HCT116 (cell line): Measurements from ENCODE around the gene WDPCP. TPM values are rescaled to one million over a fixed set of nuclear protein-coding genes. Genes with fewer than 3 reads are reported as not detected.
A peak's percentile ranks its signal among the peaks of the same experiment; 100 is the strongest.

ENCODE experiments used
- ATAC-seq: fragments of 200-7000 bp; cut with Tn5 transposase; 2 replicates; pipeline ENCODE4 v1.9.1; 2020; ENCODE audit warnings: mild to moderate bottlenecking, moderate library complexity
- BruUV-seq: library from RNA; stranded (reverse); fragments of 400-500 nt; replicated peaks from 2 replicates; lab custom pipeline; 2021; lab: Mats Ljungman, UMichigan
- CTCF ChIA-PET: fragments of 300-600 bp; sonication (Branson Sonifier 250); formaldehyde crosslinking; loops from one replicate; lab custom pipeline; 2021; ENCODE audit warnings: antibody characterized with exemption; lab: Charles Lee
- POLR2A ChIA-PET: fragments of 300-600, 350-600 bp; sonication (Branson Sonifier 250); formaldehyde crosslinking; loops from one replicate; lab custom pipeline; 2021; ENCODE audit warnings: antibody characterized with exemption; lab: Charles Lee
- RAD21 ChIA-PET, 2 experiments: fragments of 300-600 bp; sonication (Branson Sonifier 250); formaldehyde crosslinking; loops; one replicate each; lab custom pipeline; 2023; ENCODE audit warnings: low total read pairs in 2 of 2; ENCODE audit not compliant: uncharacterized antibody in 2 of 2, unreplicated experiment in 2 of 2, low non-redundant PET in 1 of 2; lab: Charles Lee
- DNase-seq: peaks from one replicate; pipeline ENCODE4 v3.0.0-alpha.2; 2010; ENCODE audit warnings: low read depth, low spot score
- H2AFZ ChIP-seq: fragments of 200-600 bp; shearing (Covaris generic), sonication (generic); 2 replicates; pipeline ENCODE4 v1.6.1; 2017; ENCODE audit warnings: low read depth, mixed run types, mixed read lengths, antibody characterized with exemption, low read length; ENCODE audit not compliant: poor library complexity, severe bottlenecking
- H3K27ac ChIP-seq: 2 replicates; pipeline ENCODE4 v1.5.1; 2012; ENCODE audit warnings: low read depth, low read length
- H3K27me3 ChIP-seq: fragments of 200-600 bp; sonication (generic); 2 replicates; pipeline ENCODE4 v1.6.1; 2016; ENCODE audit warnings: mixed run types, low read length, mixed read lengths; ENCODE audit not compliant: insufficient read depth
- H3K36me3 ChIP-seq, 2 experiments: fragments of 200-500 bp in 1 of 2; fragments of 200-600 bp in 1 of 2; sonication (Bioruptor generic) in 1 of 2; sonication (generic) in 1 of 2; 2 replicates each; pipeline versions ENCODE4 v1.5.1 to v1.6.1; 2014 to 2016; ENCODE audit warnings: low read length in 2 of 2, inconsistent platforms in 1 of 2, mixed read lengths in 1 of 2, mixed run types in 1 of 2; ENCODE audit not compliant: insufficient read depth in 2 of 2, control insufficient read depth in 1 of 2
- H3K4me1 ChIP-seq, 2 experiments: fragments of 200-600 bp in 1 of 2; sonication (generic) in 1 of 2; 2 replicates each; pipeline versions ENCODE4 v1.5.1 to v1.6.1; 2012 to 2017; ENCODE audit warnings: low read length in 2 of 2, inconsistent platforms in 1 of 2, mild to moderate bottlenecking in 1 of 2, mixed read lengths in 1 of 2, mixed run types in 1 of 2, moderate library complexity in 1 of 2; ENCODE audit not compliant: insufficient read depth in 2 of 2, control insufficient read depth in 1 of 2
- H3K4me2 ChIP-seq: fragments of 200-600 bp; sonication (generic); 2 replicates; pipeline ENCODE4 v1.6.1; 2017; ENCODE audit warnings: mixed run types, low read length, mixed read lengths
- H3K4me3 ChIP-seq, 2 experiments: fragments of 200-600 bp in 1 of 2; sonication (generic) in 1 of 2; replicated peaks in 1 of 2; 2 replicates each; pipeline ENCODE4 v1.5.1; 2011 to 2016; ENCODE audit warnings: low read length in 2 of 2, control low read depth in 1 of 2, low read depth in 1 of 2, mild to moderate bottlenecking in 1 of 2, mixed read lengths in 1 of 2, mixed run types in 1 of 2
- H3K79me2 ChIP-seq: fragments of 200-600 bp; sonication (generic); 2 replicates; pipeline ENCODE4 v1.6.1; 2017; ENCODE audit warnings: mild to moderate bottlenecking, mixed run types, low read length, moderate library complexity, mixed read lengths; ENCODE audit not compliant: insufficient read depth
- H3K9ac ChIP-seq: fragments of 200-600 bp; sonication (generic); 2 replicates; pipeline ENCODE4 v1.6.1; 2016; ENCODE audit warnings: low read length, mixed read lengths
- H3K9me2 ChIP-seq: fragments of 200-600 bp; sonication (generic), shearing (Covaris generic); 2 replicates; pipeline ENCODE4 v1.6.1; 2017; ENCODE audit warnings: mixed run types, mild to moderate bottlenecking, moderate library complexity; ENCODE audit not compliant: insufficient read depth
- H3K9me3 ChIP-seq, 2 experiments: fragments of 200-500 bp in 1 of 2; fragments of 200-600 bp in 1 of 2; sonication (Bioruptor generic) in 1 of 2; sonication (generic) in 1 of 2; 2 replicates each; pipeline ENCODE4 v1.6.1; 2014 to 2017; ENCODE audit warnings: low read length in 2 of 2, mixed read lengths in 2 of 2, inconsistent platforms in 1 of 2, low read depth in 1 of 2, mild to moderate bottlenecking in 1 of 2, mixed run types in 1 of 2, moderate library complexity in 1 of 2; ENCODE audit not compliant: control insufficient read depth in 1 of 2, insufficient read depth in 1 of 2
- H4K20me1 ChIP-seq: fragments of 200-600 bp; sonication (generic), shearing (Covaris generic); 2 replicates; pipeline ENCODE4 v1.6.1; 2017; ENCODE audit warnings: mixed run types, mild to moderate bottlenecking, moderate library complexity; ENCODE audit not compliant: insufficient read depth
- ELF1 ChIP-seq: IDR thresholded peaks from 2 replicates; pipeline ENCODE4 v1.6.1; 2012; ENCODE audit warnings: low read depth, borderline replicate concordance
- EZH2phosphoT487 ChIP-seq: fragments of 200-600 bp; IDR thresholded peaks from 2 replicates; pipeline ENCODE4 v1.6.1; 2018; ENCODE audit warnings: antibody characterized with exemption, borderline replicate concordance
- RAD21 ChIP-seq: IDR thresholded peaks from 2 replicates; pipeline ENCODE4 v1.6.1; 2012; ENCODE audit warnings: low read depth, mild to moderate bottlenecking
- ZBTB33 ChIP-seq: IDR thresholded peaks from 2 replicates; pipeline ENCODE4 v1.6.1; 2011; ENCODE audit warnings: mild to moderate bottlenecking, low read length, moderate library complexity; ENCODE audit not compliant: insufficient replicate concordance; ENCODE audit errors: extremely low read depth
- ZNF274 ChIP-seq: fragments of 200-500 bp; sonication (Bioruptor generic); IDR thresholded peaks from 2 replicates; pipeline ENCODE4 v1.6.1; 2014; ENCODE audit warnings: mild to moderate bottlenecking, low read depth, low read length, inconsistent platforms
- intact Hi-C: fragments of 100-400 bp; cut with micrococcal nuclease; formaldehyde crosslinking; loops from 2 replicates; pipeline ENCODE4 v1.10.0; 2022
- total RNA-seq: library from RNA; stranded (reverse); gene quantifications from one replicate; pipeline ENCODE4 v1.2.1, GENCODE V29; 2021; ENCODE audit not compliant: unreplicated experiment
- TF ChIP-seq, protein P1 (sequence below), 3 experiments: fragments of 200-600 bp in 1 of 3; sonication (generic) in 1 of 3; IDR thresholded peaks in 2 of 3; conservative IDR thresholded peaks in 1 of 3; 2 replicates each; pipeline ENCODE4 v1.5.1; 2012 to 2017; ENCODE audit warnings: low read depth in 2 of 3, low read length in 2 of 3, antibody characterized with exemption in 1 of 3, borderline replicate concordance in 1 of 3, control low read depth in 1 of 3, mild to moderate bottlenecking in 1 of 3, mixed read lengths in 1 of 3, mixed run types in 1 of 3, moderate library complexity in 1 of 3; ENCODE audit not compliant: insufficient read depth in 1 of 3

Gene WDPCP
- total RNA-seq, 1 experiment from 2014 or later: 4.1 TPM

DNA sequence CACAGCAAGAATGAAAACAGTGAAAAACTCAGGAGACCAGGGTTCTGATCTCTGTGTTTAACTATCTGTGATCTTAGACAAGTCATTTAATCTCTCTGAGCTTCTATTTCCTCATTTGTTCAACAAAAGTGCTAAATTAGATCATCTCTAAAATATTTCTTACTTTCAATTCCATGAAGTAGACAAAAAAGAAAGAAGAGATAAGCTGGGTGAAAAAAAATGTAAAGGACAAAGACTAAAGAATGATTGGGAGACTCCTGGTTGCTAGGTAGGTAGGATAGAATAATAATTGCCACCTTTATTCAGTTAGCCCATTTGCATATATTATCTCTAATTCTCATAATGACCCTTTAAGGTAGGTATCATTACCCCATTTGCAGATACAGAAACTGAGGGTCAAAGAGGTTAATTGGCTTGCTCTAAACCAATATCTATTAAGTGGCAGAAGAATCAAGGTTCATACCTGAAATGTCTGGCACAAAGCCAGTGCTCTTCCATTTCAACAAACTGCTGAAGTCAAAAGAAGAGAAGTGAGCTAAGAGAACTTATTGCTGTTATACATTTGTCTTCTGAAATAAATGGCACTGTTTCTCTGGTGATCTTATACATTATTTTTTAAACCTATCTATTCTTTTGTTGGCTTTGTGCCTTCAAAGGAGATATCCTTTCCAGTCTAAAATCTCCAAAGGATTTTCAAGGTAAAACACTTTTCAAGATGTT lies 395.9 kb downstream of the WDPCP start:
- Histone ChIP-seq H3K9me3 (no peaks in the 10 kb centered on the region), H4K20me1 (no peaks in the 10 kb centered on the region), H3K9me2 (no peaks in the 10 kb centered on the region), H2AFZ (no peak overlapping the region), H3K27ac (no peak overlapping the region), H3K4me1 (no peaks in the 10 kb centered on the region), H3K9ac (no peak overlapping the region), H3K36me3 (no peaks in the 10 kb centered on the region), H3K4me3 (no peak overlapping the region), H3K79me2 (no peaks in the 10 kb centered on the region), H3K27me3 (no peaks in the 10 kb centered on the region), H3K4me2 (no peak overlapping the region)
- POLR2A ChIA-PET: no interaction called here
- no TSS peak for BruUV-seq
- CTCF ChIA-PET: no interaction called here
- intact Hi-C loops: no loop called here
- DNase-seq (no peak), ATAC-seq (no peak)
- RAD21 ChIA-PET: no interaction called here
- TF ChIP-seq ZNF274 (no peak), ELF1 (no peak)
- TF ChIP-seq, all 23 proteins: peak for 0

- H2AFZ ChIP-seq: peak overlapping the region; percentile 4
- H3K4me3 ChIP-seq: no peak overlapping the region
Measured at GRCh38 chr2:63189026-63189425, 399.3 kb downstream of the WDPCP start.

More at GRCh38 chr2:63189026-63189425, 399.3 kb downstream of the WDPCP start:
- no peaks in the 10 kb centered on the region for H3K27me3 ChIP-seq
- no peaks in the 10 kb centered on the region for H3K9me2 ChIP-seq
- H3K36me3 ChIP-seq: no peaks in the 10 kb centered on the region
- H4K20me1 ChIP-seq: no peaks in the 10 kb centered on the region
- intact Hi-C loops: loop anchor here (2.0 to 10.0 kb wide), 2 partner anchors 402 to 734 kb away; no protein-coding TSS in a partner anchor
- DNase-seq (peak; percentile 54), ATAC-seq (peak; percentile 100)
- POLR2A ChIA-PET: no interaction called here
- no peak overlapping the region for H3K9ac ChIP-seq
- H3K4me1 ChIP-seq: no peaks in the 10 kb centered on the region
- H3K27ac ChIP-seq: no peak overlapping the region
- peak overlapping the region; percentile 31 for H3K4me2 ChIP-seq
- no TSS peak for BruUV-seq
- CTCF ChIA-PET: no interaction called here
- no peak for TF ChIP-seq ZBTB33
- peak; percentile 87 for TF ChIP-seq RAD21
- no peak for TF ChIP-seq EZH2phosphoT487
- TF ChIP-seq, protein P1, sequence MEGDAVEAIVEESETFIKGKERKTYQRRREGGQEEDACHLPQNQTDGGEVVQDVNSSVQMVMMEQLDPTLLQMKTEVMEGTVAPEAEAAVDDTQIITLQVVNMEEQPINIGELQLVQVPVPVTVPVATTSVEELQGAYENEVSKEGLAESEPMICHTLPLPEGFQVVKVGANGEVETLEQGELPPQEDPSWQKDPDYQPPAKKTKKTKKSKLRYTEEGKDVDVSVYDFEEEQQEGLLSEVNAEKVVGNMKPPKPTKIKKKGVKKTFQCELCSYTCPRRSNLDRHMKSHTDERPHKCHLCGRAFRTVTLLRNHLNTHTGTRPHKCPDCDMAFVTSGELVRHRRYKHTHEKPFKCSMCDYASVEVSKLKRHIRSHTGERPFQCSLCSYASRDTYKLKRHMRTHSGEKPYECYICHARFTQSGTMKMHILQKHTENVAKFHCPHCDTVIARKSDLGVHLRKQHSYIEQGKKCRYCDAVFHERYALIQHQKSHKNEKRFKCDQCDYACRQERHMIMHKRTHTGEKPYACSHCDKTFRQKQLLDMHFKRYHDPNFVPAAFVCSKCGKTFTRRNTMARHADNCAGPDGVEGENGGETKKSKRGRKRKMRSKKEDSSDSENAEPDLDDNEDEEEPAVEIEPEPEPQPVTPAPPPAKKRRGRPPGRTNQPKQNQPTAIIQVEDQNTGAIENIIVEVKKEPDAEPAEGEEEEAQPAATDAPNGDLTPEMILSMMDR (IDR thresholded peaks at IDR 0.05 in 2 of 3, conservative IDR thresholded peaks at IDR 0.05 in 1 of 3; ENCODE audit: borderline replicate concordance in 1 of 3, insufficient read depth in 1 of 3, low read depth in 2 of 3, low read length in 2 of 3): peak; percentile 54 to 95 (median 94); a peak in 5 of 6 replicates
- RAD21 ChIA-PET: no interaction called here
- H3K9me3 ChIP-seq: no peaks in the 10 kb centered on the region
- H3K79me2 ChIP-seq: no peaks in the 10 kb centered on the region
